ENCODE data around the gene MYO1G.
"Not testable (repeated sequence)": the region's sequence is repeated elsewhere in the genome, so short reads cannot be mapped to it uniquely, and the experiment has no call there.

Gene MYO1G

GRCh38 chr7:44999245-45000092, 20.7 kb upstream of the MYO1G start:
- DNase-seq (ENCODE audit: low read depth in 2 of 2): peak; percentile 96 to 99

- no peak for DNase-seq (ENCODE audit: low read depth in 2 of 2)
These were observed 19.5 kb upstream of the MYO1G start for GRCh38 chr7:44998153-44998871.

- no peak for DNase-seq (ENCODE audit: low read depth in 2 of 2)
These were observed 17.0 kb upstream of the MYO1G start for GRCh38 chr7:44995555-44996493.

- DNase-seq (ENCODE audit: low read depth in 2 of 2): no peak
These were observed 16.2 kb upstream of the MYO1G start for GRCh38 chr7:44994877-44995554.

- not testable (repeated sequence) for DNase-seq (ENCODE audit: low read depth in 2 of 2)
These were observed 13.4 kb upstream of the MYO1G start for GRCh38 chr7:44992004-44992795.

GRCh38 chr7:44990109-44991023, 11.6 kb upstream of the MYO1G start:
- DNase-seq (ENCODE audit: low read depth in 2 of 2): no peak

GRCh38 chr7:44989132-44989531, 10.3 kb upstream of the MYO1G start:
- no peak for DNase-seq (ENCODE audit: low read depth in 2 of 2)

GRCh38 chr7:44988701-44989100, 9.9 kb upstream of the MYO1G start:
- no peak for DNase-seq (ENCODE audit: low read depth in 2 of 2)

GRCh38 chr7:44987996-44988395, 9.2 kb upstream of the MYO1G start:
- DNase-seq (ENCODE audit: low read depth in 2 of 2): no peak

- no peak for DNase-seq (ENCODE audit: low read depth in 2 of 2)
These were observed 8.6 kb upstream of the MYO1G start for GRCh38 chr7:44987457-44987856.

- peak; percentile 90 to 93 for DNase-seq (ENCODE audit: low read depth in 2 of 2)
These were observed 7.6 kb upstream of the MYO1G start for GRCh38 chr7:44986218-44987053.

GRCh38 chr7:44985900-44986217, 7.0 kb upstream of the MYO1G start:
- no peak for DNase-seq (ENCODE audit: low read depth in 2 of 2)

GRCh38 chr7:44985033-44985695, 6.3 kb upstream of the MYO1G start:
- no peak for DNase-seq (ENCODE audit: low read depth in 2 of 2)

- no peak for DNase-seq (ENCODE audit: low read depth in 2 of 2)
These were observed 5.6 kb upstream of the MYO1G start for GRCh38 chr7:44984478-44984758.

- no peak for DNase-seq (ENCODE audit: low read depth in 2 of 2)
These were observed 5.1 kb upstream of the MYO1G start for GRCh38 chr7:44983742-44984477.

GRCh38 chr7:44982970-44983369, 4.2 kb upstream of the MYO1G start:
- no peak for DNase-seq (ENCODE audit: low read depth in 2 of 2)

GRCh38 chr7:44982535-44982923, 3.7 kb upstream of the MYO1G start:
- DNase-seq (ENCODE audit: low read depth in 2 of 2): no peak
